Hepatocyte (in vitro differentiated cells): ENCODE measurements around the gene HES3.

Experiments
- CTCF ChIP-seq: fragments of 200-600 bp; sonication (generic); IDR thresholded peaks from 2 replicates; pipeline ENCODE4 v1.5.1; 2016; ENCODE audit warnings: antibody characterized with exemption, mild to moderate bottlenecking; ENCODE audit not compliant: poor library complexity
- EZH2phosphoT487 ChIP-seq: fragments of 200-600 bp; sonication (generic); IDR thresholded peaks from one replicate; pipeline ENCODE4 v1.6.1; 2018; ENCODE audit warnings: antibody characterized with exemption, mild to moderate bottlenecking, low read depth, moderate library complexity; ENCODE audit not compliant: unreplicated experiment, severe bottlenecking

GRCh38 chr1:6262555-6263420 is 18.8 kb downstream of the HES3 start:
- TF ChIP-seq CTCF (no peak), EZH2phosphoT487 (no peak)
